SK-N-MC (cell line): ENCODE results near the gene SPEM3.

Experiments
- EZH2 ChIP-seq: fragments of 200-600 bp; sonication (generic); IDR thresholded peaks from one replicate; pipeline ENCODE4 v1.6.1; 2017; ENCODE audit warnings: antibody characterized with exemption
- FOXP2 ChIP-seq: optimal IDR thresholded peaks from 2 replicates; pipeline ENCODE3; 2011; ENCODE audit warnings: mild to moderate bottlenecking, moderate library complexity; ENCODE audit not compliant: insufficient read depth; ENCODE audit errors: extremely low read length, control extremely low read depth
- POLR2AphosphoS5 ChIP-seq: IDR thresholded peaks from 2 replicates; pipeline ENCODE4 v1.6.1; 2012; ENCODE audit warnings: mild to moderate bottlenecking, low read depth, low read length, borderline replicate concordance

- TF ChIP-seq EZH2 (no peak), POLR2AphosphoS5 (no peak), FOXP2 (no peak)
Measured at GRCh38 chr17:7409716-7410115, 18.9 kb upstream of the SPEM3 start.
